GM12878 (cell line): ENCODE data around the gene ST7. TPM values are rescaled to one million over a fixed set of nuclear protein-coding genes. Genes with fewer than 3 reads are reported as not detected.

Source experiments
- ATF7 ChIP-seq: fragments of 450-650 bp; IDR thresholded peaks from 2 replicates; pipeline ENCODE4 v1.6.1; 2016; ENCODE audit warnings: low read depth, mild to moderate bottlenecking
- E2F4 ChIP-seq: IDR thresholded peaks from 2 replicates; pipeline ENCODE4 v1.6.1; 2012; ENCODE audit warnings: low read depth, low read length, improper control_type of control experiment
- E2F8 ChIP-seq: fragments of 450-650 bp; IDR thresholded peaks from 2 replicates; pipeline ENCODE4 v1.6.1; 2018; ENCODE audit warnings: mild to moderate bottlenecking, low read depth, moderate library complexity; ENCODE audit not compliant: partially characterized antibody
- FOXM1 ChIP-seq: IDR thresholded peaks from 2 replicates; pipeline ENCODE4 v1.6.1; 2012; ENCODE audit warnings: low read depth, mild to moderate bottlenecking, inconsistent platforms, low read length, moderate library complexity
- IKZF2 ChIP-seq, 2 experiments: fragments of 450-650 bp; IDR thresholded peaks; 2 replicates each; pipeline ENCODE4 v1.6.1; 2017; ENCODE audit warnings: mild to moderate bottlenecking in 2 of 2, moderate library complexity in 2 of 2
- IRF3 ChIP-seq: fragments of 450-650 bp; IDR thresholded peaks from 2 replicates; pipeline ENCODE4 v1.6.1; 2014; ENCODE audit warnings: mild to moderate bottlenecking
- MXI1 ChIP-seq: fragments of 150-350 bp; IDR thresholded peaks from 2 replicates; pipeline ENCODE4 v1.6.1; 2011; ENCODE audit warnings: low read depth, mild to moderate bottlenecking, inconsistent platforms, low read length, improper control_type of control experiment
- NFYA ChIP-seq: IDR thresholded peaks from 2 replicates; pipeline ENCODE4 v1.6.1; 2011; ENCODE audit warnings: low read depth, mild to moderate bottlenecking, low read length, improper control_type of control experiment, borderline replicate concordance
- PML ChIP-seq: IDR thresholded peaks from 2 replicates; pipeline ENCODE4 v1.6.1; 2012; ENCODE audit warnings: low read length, inconsistent platforms
- POU2F2 ChIP-seq: IDR thresholded peaks from 3 replicates; pipeline ENCODE4 v1.6.1; 2011; ENCODE audit warnings: low read depth, mild to moderate bottlenecking, low read length, borderline replicate concordance
- SMAD1 ChIP-seq: fragments of 450-650 bp; IDR thresholded peaks from 2 replicates; pipeline ENCODE4 v1.6.1; 2018; ENCODE audit warnings: mild to moderate bottlenecking, low read depth; ENCODE audit not compliant: partially characterized antibody
- STAT1 ChIP-seq: fragments of 450-650 bp; conservative IDR thresholded peaks from 2 replicates; pipeline ENCODE4 v1.6.1; 2014; ENCODE audit warnings: antibody characterized with exemption, mild to moderate bottlenecking
- SUZ12 ChIP-seq: fragments of 200-600 bp; sonication (generic); IDR thresholded peaks from one replicate; pipeline ENCODE4 v1.6.1; 2018; ENCODE audit warnings: antibody characterized with exemption, mild to moderate bottlenecking; ENCODE audit not compliant: unreplicated experiment
- USF2 ChIP-seq: IDR thresholded peaks from 2 replicates; pipeline ENCODE4 v1.6.1; 2011; ENCODE audit warnings: low read depth, low read length, improper control_type of control experiment, borderline replicate concordance
- ZBED1 ChIP-seq: IDR thresholded peaks from 2 replicates; pipeline ENCODE4 v1.6.1; 2016; ENCODE audit warnings: borderline replicate concordance
- polyA plus RNA-seq, 11 experiments: library from polyadenylated mRNA; depleted of rRNA in 4 of 11; unstranded in 6 of 11; stranded (reverse) in 5 of 11; fragments of >200 nt; fragmentation: Nextera tagmentation in 4 of 11; fragmentation: Illumina TruSeq in 1 of 11; extraction: Ambion mirVana in 4 of 11; extraction: Trizol in 1 of 11; gene quantifications; 1 replicate in 1 of 11; 2 replicates in 10 of 11; pipeline versions ENCODE4 v1.2.1 to v1.2.3, GENCODE V29; 2011 to 2016; ENCODE audit warnings: inconsistent platforms in 2 of 11, missing spikeins in 2 of 11, low read depth in 1 of 11
- total RNA-seq, 4 experiments: library from RNA; depleted of rRNA in 3 of 4; stranded (reverse); fragments of >200 nt in 3 of 4; fragmentation: Illumina TruSeq in 1 of 4; extraction: Trizol in 1 of 4; gene quantifications; 2 replicates each; pipeline versions ENCODE4 v1.2.1 to v1.2.3, GENCODE V29; 2013 to 2021
- TF ChIP-seq, protein P1 (sequence below): IDR thresholded peaks from 2 replicates; pipeline ENCODE4 v1.6.1; 2012; ENCODE audit warnings: mild to moderate bottlenecking, low read depth, low read length
- TF ChIP-seq, protein P2 (sequence below): fragments of 450-650 bp; conservative IDR thresholded peaks from 2 replicates; pipeline ENCODE4 v1.6.1; 2017; ENCODE audit warnings: mild to moderate bottlenecking, moderate library complexity
- TF ChIP-seq, protein P3 (sequence below): fragments of 450-650 bp; IDR thresholded peaks from 2 replicates; pipeline ENCODE4 v1.6.1; 2016; ENCODE audit warnings: mild to moderate bottlenecking

Gene ST7
- total and polyA plus RNA-seq, 10 of the 15 experiments (the other 5 are each of a cell fraction or from before 2014, with no cell fraction given) = 27.7 to 76.4 (median 53.6) TPM

DNA sequence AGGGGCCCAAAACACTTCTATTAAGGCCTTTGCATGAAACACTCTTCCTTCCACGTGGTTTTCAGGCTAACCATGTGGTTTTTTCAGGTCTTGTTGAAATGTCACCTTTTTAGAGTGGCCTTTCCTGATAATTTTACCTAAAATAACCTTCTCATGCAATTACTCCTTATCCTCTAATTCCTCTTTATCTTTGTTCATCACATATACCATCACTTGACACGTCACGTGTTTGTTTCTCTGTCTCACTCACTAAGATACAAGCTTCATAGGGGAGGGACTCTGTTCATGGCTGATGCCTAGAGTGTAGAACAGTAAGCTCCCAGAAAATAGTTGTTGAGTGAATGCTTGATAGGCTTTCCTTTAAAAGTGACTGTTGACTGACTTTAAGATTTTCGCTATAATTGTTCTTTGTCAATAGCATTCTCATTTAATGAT lies 63.7 kb downstream of the ST7 start (continued):
- no peak for TF ChIP-seq E2F8
- TF ChIP-seq ZBED1 = no peak
- TF ChIP-seq SMAD1 = no peak
- TF ChIP-seq POU2F2 = no peak
- TF ChIP-seq, protein P1, sequence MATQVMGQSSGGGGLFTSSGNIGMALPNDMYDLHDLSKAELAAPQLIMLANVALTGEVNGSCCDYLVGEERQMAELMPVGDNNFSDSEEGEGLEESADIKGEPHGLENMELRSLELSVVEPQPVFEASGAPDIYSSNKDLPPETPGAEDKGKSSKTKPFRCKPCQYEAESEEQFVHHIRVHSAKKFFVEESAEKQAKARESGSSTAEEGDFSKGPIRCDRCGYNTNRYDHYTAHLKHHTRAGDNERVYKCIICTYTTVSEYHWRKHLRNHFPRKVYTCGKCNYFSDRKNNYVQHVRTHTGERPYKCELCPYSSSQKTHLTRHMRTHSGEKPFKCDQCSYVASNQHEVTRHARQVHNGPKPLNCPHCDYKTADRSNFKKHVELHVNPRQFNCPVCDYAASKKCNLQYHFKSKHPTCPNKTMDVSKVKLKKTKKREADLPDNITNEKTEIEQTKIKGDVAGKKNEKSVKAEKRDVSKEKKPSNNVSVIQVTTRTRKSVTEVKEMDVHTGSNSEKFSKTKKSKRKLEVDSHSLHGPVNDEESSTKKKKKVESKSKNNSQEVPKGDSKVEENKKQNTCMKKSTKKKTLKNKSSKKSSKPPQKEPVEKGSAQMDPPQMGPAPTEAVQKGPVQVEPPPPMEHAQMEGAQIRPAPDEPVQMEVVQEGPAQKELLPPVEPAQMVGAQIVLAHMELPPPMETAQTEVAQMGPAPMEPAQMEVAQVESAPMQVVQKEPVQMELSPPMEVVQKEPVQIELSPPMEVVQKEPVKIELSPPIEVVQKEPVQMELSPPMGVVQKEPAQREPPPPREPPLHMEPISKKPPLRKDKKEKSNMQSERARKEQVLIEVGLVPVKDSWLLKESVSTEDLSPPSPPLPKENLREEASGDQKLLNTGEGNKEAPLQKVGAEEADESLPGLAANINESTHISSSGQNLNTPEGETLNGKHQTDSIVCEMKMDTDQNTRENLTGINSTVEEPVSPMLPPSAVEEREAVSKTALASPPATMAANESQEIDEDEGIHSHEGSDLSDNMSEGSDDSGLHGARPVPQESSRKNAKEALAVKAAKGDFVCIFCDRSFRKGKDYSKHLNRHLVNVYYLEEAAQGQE = no peak
- TF ChIP-seq USF2 = peak; percentile 17; the same call in 1 of the 2 replicates
- TF ChIP-seq, protein P2, sequence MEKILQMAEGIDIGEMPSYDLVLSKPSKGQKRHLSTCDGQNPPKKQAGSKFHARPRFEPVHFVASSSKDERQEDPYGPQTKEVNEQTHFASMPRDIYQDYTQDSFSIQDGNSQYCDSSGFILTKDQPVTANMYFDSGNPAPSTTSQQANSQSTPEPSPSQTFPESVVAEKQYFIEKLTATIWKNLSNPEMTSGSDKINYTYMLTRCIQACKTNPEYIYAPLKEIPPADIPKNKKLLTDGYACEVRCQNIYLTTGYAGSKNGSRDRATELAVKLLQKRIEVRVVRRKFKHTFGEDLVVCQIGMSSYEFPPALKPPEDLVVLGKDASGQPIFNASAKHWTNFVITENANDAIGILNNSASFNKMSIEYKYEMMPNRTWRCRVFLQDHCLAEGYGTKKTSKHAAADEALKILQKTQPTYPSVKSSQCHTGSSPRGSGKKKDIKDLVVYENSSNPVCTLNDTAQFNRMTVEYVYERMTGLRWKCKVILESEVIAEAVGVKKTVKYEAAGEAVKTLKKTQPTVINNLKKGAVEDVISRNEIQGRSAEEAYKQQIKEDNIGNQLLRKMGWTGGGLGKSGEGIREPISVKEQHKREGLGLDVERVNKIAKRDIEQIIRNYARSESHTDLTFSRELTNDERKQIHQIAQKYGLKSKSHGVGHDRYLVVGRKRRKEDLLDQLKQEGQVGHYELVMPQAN = no peak
- no peak for TF ChIP-seq E2F4
- TF ChIP-seq FOXM1 = no peak
- no peak for TF ChIP-seq IRF3
- no peak for TF ChIP-seq ATF7
- no peak for TF ChIP-seq SUZ12
- no peak for TF ChIP-seq STAT1
- TF ChIP-seq MXI1 = peak; percentile 82
- no peak for TF ChIP-seq PML
- no peak for TF ChIP-seq IKZF2 (IDR thresholded peaks at IDR 0.05)
- no peak for TF ChIP-seq NFYA
- TF ChIP-seq, protein P3, sequence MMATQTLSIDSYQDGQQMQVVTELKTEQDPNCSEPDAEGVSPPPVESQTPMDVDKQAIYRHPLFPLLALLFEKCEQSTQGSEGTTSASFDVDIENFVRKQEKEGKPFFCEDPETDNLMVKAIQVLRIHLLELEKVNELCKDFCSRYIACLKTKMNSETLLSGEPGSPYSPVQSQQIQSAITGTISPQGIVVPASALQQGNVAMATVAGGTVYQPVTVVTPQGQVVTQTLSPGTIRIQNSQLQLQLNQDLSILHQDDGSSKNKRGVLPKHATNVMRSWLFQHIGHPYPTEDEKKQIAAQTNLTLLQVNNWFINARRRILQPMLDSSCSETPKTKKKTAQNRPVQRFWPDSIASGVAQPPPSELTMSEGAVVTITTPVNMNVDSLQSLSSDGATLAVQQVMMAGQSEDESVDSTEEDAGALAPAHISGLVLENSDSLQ = no peak
